GM10266 (cell line): ENCODE results near the gene HIGD2A.

Source experiments
- DNase-seq: peaks from one replicate; pipeline ENCODE4 v3.0.0; 2012; ENCODE audit errors: extremely low spot score
- TF ChIP-seq, protein P1 (sequence below): IDR thresholded peaks from 2 replicates; pipeline ENCODE4 v1.5.1; 2012; ENCODE audit warnings: mild to moderate bottlenecking, low read depth; ENCODE audit not compliant: control insufficient read depth, insufficient read depth; ENCODE audit errors: missing control alignments

HIGD2A gene

GRCh38 chr5:176369934-176370711 lies 18.4 kb upstream of the HIGD2A start:
- DNase-seq, result no peak
- TF ChIP-seq, protein P1, sequence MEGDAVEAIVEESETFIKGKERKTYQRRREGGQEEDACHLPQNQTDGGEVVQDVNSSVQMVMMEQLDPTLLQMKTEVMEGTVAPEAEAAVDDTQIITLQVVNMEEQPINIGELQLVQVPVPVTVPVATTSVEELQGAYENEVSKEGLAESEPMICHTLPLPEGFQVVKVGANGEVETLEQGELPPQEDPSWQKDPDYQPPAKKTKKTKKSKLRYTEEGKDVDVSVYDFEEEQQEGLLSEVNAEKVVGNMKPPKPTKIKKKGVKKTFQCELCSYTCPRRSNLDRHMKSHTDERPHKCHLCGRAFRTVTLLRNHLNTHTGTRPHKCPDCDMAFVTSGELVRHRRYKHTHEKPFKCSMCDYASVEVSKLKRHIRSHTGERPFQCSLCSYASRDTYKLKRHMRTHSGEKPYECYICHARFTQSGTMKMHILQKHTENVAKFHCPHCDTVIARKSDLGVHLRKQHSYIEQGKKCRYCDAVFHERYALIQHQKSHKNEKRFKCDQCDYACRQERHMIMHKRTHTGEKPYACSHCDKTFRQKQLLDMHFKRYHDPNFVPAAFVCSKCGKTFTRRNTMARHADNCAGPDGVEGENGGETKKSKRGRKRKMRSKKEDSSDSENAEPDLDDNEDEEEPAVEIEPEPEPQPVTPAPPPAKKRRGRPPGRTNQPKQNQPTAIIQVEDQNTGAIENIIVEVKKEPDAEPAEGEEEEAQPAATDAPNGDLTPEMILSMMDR, result no peak

- no peak for DNase-seq
- TF ChIP-seq, protein P1, result no peak
Measured at GRCh38 chr5:176371621-176372539, 16.7 kb upstream of the HIGD2A start.

DNA sequence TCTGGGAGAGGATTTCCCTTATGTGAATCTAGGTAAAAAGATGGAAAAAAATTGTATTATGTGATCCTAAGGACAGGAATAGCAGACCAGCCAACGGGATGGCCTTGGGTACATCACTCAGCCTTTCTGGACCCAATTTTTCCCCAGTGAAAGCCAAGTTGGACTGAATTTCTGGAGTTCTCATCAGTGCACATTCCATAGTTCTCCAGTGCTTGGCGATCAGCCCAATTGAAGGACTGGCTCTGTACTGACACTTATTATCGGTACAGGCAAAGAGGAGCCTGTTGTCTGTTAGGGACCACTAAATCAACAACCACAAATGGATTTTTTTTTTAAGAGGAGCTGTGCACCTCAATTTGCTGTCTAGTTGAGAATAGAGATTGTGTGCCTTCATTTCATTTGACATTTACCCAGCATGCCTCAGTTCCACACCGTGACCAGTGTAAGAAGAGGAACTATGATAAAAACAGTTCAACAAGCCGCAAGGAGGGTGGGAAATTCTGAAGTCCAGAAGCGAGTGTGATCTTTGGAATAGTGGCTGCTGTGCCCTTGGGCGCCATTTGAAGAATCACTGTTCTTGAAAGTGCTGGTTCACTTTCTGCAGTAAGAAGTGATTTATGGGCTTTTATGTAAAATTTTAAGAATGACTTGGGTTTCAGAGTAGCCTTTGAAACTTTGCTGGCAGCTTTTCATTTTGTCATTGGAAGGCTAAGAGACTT lies 15.3 kb upstream of the HIGD2A start:
- TF ChIP-seq, protein P1, result no peak
- DNase-seq, result no peak

DNA sequence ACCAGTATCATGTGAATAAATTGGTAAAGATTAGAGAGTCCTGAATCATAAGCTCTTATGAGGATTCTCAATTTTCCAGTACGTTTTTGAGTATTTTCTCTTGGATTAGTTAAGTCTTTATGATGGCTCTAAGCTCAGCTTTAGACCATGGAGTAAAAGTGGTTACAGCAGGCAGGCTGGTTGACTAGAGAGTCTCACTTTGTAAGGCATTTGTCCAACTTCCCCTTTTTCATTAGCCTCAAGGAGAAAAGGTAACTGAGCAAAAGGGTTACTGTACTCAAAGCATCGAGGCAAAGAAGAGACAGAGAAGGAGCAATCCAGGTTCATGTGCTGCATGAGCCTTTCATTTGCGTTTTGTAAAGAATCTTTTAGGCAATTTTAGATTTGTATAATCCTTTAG lies 8.7 kb upstream of the HIGD2A start:
- TF ChIP-seq, protein P1, result no peak
- no peak for DNase-seq

DNA sequence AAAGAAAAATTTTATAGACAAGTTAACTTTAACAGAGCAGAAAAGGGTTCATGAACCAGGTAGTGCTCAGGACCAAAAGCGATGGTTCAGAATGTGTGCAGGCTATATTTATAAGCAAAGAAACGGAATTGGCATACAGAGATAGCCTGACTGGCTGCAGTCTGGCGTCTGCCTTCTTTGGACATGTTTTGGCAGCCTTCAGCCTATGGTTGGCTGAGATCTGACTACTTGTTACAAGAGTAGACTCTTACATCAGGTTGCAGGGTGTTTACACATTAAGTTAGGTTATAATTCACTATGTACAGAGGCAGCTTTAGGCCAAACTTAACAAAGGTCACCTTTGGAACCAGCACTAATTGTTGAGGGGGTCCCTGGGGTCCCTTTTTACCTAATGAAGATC lies 7.1 kb upstream of the HIGD2A start:
- no peak for DNase-seq

GRCh38 chr5:176381979-176382378 lies 6.6 kb upstream of the HIGD2A start:
- DNase-seq, result no peak
- TF ChIP-seq, protein P1, result no peak

More for the DNA sequence above, 7.1 kb upstream of the HIGD2A start:
- TF ChIP-seq, protein P1, result no peak
